GM12878 (cell line): ENCODE measurements around the gene UCN2. TPM values are rescaled to one million over a fixed set of nuclear protein-coding genes. Genes with fewer than 3 reads are reported as not detected.

Experiments used
- ATAC-seq: fragments of 200-7000 bp; cut with Tn5 transposase; 3 replicates; pipeline ENCODE4 v1.9.1; 2020; ENCODE audit warnings: mild to moderate bottlenecking, moderate library complexity
- BruUV-seq: library from RNA; stranded (reverse); fragments of 400-500 nt; replicated peaks from 2 replicates; lab custom pipeline; 2021; lab: Mats Ljungman, UMichigan
- CTCF ChIA-PET: fragments of 300-600 bp; sonication (Branson Sonifier 250); formaldehyde crosslinking; extraction: SDS; loops from one replicate; lab custom pipeline; 2021; ENCODE audit warnings: inconsistent platforms; lab: Yijun Ruan, JAX
- POLR2A ChIA-PET: fragments of 350-600 bp; formaldehyde crosslinking; extraction: SDS; loops from one replicate; lab custom pipeline; 2021; ENCODE audit warnings: inconsistent platforms; lab: Charles Lee
- RAD21 ChIA-PET: fragments of 300-600 bp; sonication (Branson Sonifier 250); formaldehyde crosslinking; loops from one replicate; lab custom pipeline; 2023; ENCODE audit warnings: antibody characterized with exemption; ENCODE audit not compliant: unreplicated experiment; lab: Charles Lee
- SMC1A ChIA-PET: fragments of 300-600 bp; sonication (Branson Sonifier 250); formaldehyde crosslinking; loops from one replicate; lab custom pipeline; 2023; ENCODE audit not compliant: unreplicated experiment, uncharacterized antibody; lab: Charles Lee
- DNase-seq: peaks from one replicate; pipeline ENCODE4 v3.0.0-alpha.2; 2011; ENCODE audit warnings: low read depth, low spot score
- FAIRE-seq: peaks from 3 replicates; lab custom pipeline; 2011; peaks lifted over from hg19 to GRCh38; lab: Jason Lieb, UNC
- H2AFZ ChIP-seq: 2 replicates; pipeline ENCODE4 v1.6.0; 2011; ENCODE audit warnings: low read depth, low read length, control low read depth; ENCODE audit not compliant: control insufficient read depth
- H3K27ac ChIP-seq: 2 replicates; pipeline ENCODE4 v1.5.1; 2011; ENCODE audit warnings: control low read depth; ENCODE audit not compliant: control insufficient read depth, insufficient read depth
- H3K27me3 ChIP-seq, 2 experiments: replicated peaks in 1 of 2; 2 replicates each; pipeline versions ENCODE4 v1.6.0 to v1.6.1; 2011; ENCODE audit warnings: low read length in 1 of 2; ENCODE audit not compliant: control insufficient read depth in 2 of 2, insufficient read depth in 2 of 2
- H3K36me3 ChIP-seq, 2 experiments: 2 replicates each; pipeline ENCODE4 v1.5.1; 2011; ENCODE audit warnings: low read length in 1 of 2; ENCODE audit not compliant: control insufficient read depth in 2 of 2, insufficient read depth in 2 of 2
- H3K4me1 ChIP-seq: 2 replicates; pipeline ENCODE4 v1.6.1; 2011; ENCODE audit warnings: mild to moderate bottlenecking, low read length, moderate library complexity, mixed read lengths; ENCODE audit not compliant: control insufficient read depth, insufficient read depth
- H3K4me2 ChIP-seq: 2 replicates; pipeline ENCODE4 v1.6.0; 2011; ENCODE audit warnings: control low read depth; ENCODE audit not compliant: control insufficient read depth, insufficient read depth
- H3K4me3 ChIP-seq: fragments of 200-600 bp; sonication (generic); 2 replicates; pipeline ENCODE4 v1.5.1; 2016
- H3K79me2 ChIP-seq: 2 replicates; pipeline ENCODE4 v1.6.0; 2011; ENCODE audit warnings: low read length; ENCODE audit not compliant: control insufficient read depth, insufficient read depth
- H3K9ac ChIP-seq: 2 replicates; pipeline ENCODE4 v1.8.0; 2011; ENCODE audit warnings: low read length, control low read depth, mixed read lengths; ENCODE audit not compliant: control insufficient read depth, insufficient read depth
- H3K9me3 ChIP-seq: replicated peaks from 3 replicates; pipeline ENCODE4 v1.5.1; 2011; ENCODE audit warnings: mild to moderate bottlenecking, low read length; ENCODE audit not compliant: control insufficient read depth, insufficient read depth
- H4K20me1 ChIP-seq: 2 replicates; pipeline ENCODE4 v1.6.0; 2011; ENCODE audit not compliant: control insufficient read depth, insufficient read depth
- ASH2L ChIP-seq: fragments of 300-600, 200-600 bp; sonication (generic); IDR thresholded peaks from 2 replicates; pipeline ENCODE4 v1.6.1; 2017; ENCODE audit warnings: low read depth, mild to moderate bottlenecking, borderline replicate concordance
- CREB1 ChIP-seq: IDR thresholded peaks from 2 replicates; pipeline ENCODE4 v1.6.1; 2012; ENCODE audit warnings: low read depth, mild to moderate bottlenecking, inconsistent platforms
- DPF2 ChIP-seq: fragments of 450-650 bp; IDR thresholded peaks from 2 replicates; pipeline ENCODE4 v1.6.1; 2017; ENCODE audit warnings: mild to moderate bottlenecking
- HDGF ChIP-seq: fragments of 450-650 bp; IDR thresholded peaks from 2 replicates; pipeline ENCODE4 v1.6.1; 2016; ENCODE audit warnings: antibody characterized with exemption
- HSF1 ChIP-seq: fragments of 150-350 bp; IDR thresholded peaks from 2 replicates; pipeline ENCODE4 v1.6.1; 2014; ENCODE audit warnings: mild to moderate bottlenecking, low read depth, low read length
- KDM1A ChIP-seq: fragments of 200-600 bp; sonication (generic); IDR thresholded peaks from 2 replicates; pipeline ENCODE4 v1.6.1; 2016; ENCODE audit warnings: borderline replicate concordance
- KLF5 ChIP-seq: fragments of 450-650 bp; IDR thresholded peaks from 2 replicates; pipeline ENCODE4 v1.6.1; 2014; ENCODE audit warnings: mild to moderate bottlenecking; ENCODE audit not compliant: partially characterized antibody
- NFYA ChIP-seq: IDR thresholded peaks from 2 replicates; pipeline ENCODE4 v1.6.1; 2011; ENCODE audit warnings: low read depth, mild to moderate bottlenecking, low read length, improper control_type of control experiment, borderline replicate concordance
- NKRF ChIP-seq: fragments of 450-650 bp; conservative IDR thresholded peaks from 2 replicates; pipeline ENCODE4 v1.6.1; 2017; ENCODE audit warnings: mild to moderate bottlenecking, moderate library complexity
- NR2C1 ChIP-seq: fragments of 450-650 bp; IDR thresholded peaks from 2 replicates; pipeline ENCODE4 v1.6.1; 2017; ENCODE audit warnings: antibody characterized with exemption, mild to moderate bottlenecking, moderate library complexity
- NRF1 ChIP-seq: conservative IDR thresholded peaks from 2 replicates; pipeline ENCODE4 v1.6.1; 2011; ENCODE audit warnings: mild to moderate bottlenecking, low read depth, low read length, improper control_type of control experiment
- SMARCA5 ChIP-seq: fragments of 450-650 bp; IDR thresholded peaks from 2 replicates; pipeline ENCODE4 v1.6.1; 2017; ENCODE audit warnings: mild to moderate bottlenecking
- SREBF2 ChIP-seq: IDR thresholded peaks from 2 replicates; pipeline ENCODE4 v1.6.1; 2012; ENCODE audit warnings: mild to moderate bottlenecking, low read length
- STAT1 ChIP-seq: fragments of 450-650 bp; conservative IDR thresholded peaks from 2 replicates; pipeline ENCODE4 v1.6.1; 2014; ENCODE audit warnings: antibody characterized with exemption, mild to moderate bottlenecking
- STAT3 ChIP-seq: IDR thresholded peaks from 2 replicates; pipeline ENCODE4 v1.6.1; 2011; ENCODE audit warnings: low read depth, low read length, improper control_type of control experiment
- TCF7 ChIP-seq: IDR thresholded peaks from 2 replicates; pipeline ENCODE4 v1.6.1; 2014; ENCODE audit warnings: antibody characterized with exemption, borderline replicate concordance
- WGBS: methylation state at CpG from one replicate; pipeline ENCODE4 v1.1.6; 2016; ENCODE audit warnings: low lambda C conversion rate; ENCODE audit not compliant: insufficient replicate concordance, insufficient coverage; ENCODE audit errors: missing lambda C conversion rate; 5-methylcytosine and 5-hydroxymethylcytosine counted together
- in situ Hi-C: fragments of 300-500 bp; cut with MboI; formaldehyde crosslinking; loops from 9 replicates; pipeline ENCODE4 v1.14.3; 2018; ENCODE audit warnings: mixed read lengths
- intact Hi-C: fragments of 100-400 bp; cut with micrococcal nuclease; formaldehyde crosslinking; loops from one replicate; pipeline ENCODE4 v1.14.2; 2022; ENCODE audit not compliant: unreplicated experiment
- polyA plus RNA-seq, 11 experiments: library from polyadenylated mRNA; depleted of rRNA in 4 of 11; unstranded in 6 of 11; stranded (reverse) in 5 of 11; fragments of >200 nt; fragmentation: Nextera tagmentation in 4 of 11; fragmentation: Illumina TruSeq in 1 of 11; extraction: Ambion mirVana in 4 of 11; extraction: Trizol in 1 of 11; gene quantifications; 1 replicate in 1 of 11; 2 replicates in 10 of 11; pipeline versions ENCODE4 v1.2.1 to v1.2.3, GENCODE V29; 2011 to 2016; ENCODE audit warnings: inconsistent platforms in 2 of 11, missing spikeins in 2 of 11, low read depth in 1 of 11
- total RNA-seq, 4 experiments: library from RNA; depleted of rRNA in 3 of 4; stranded (reverse); fragments of >200 nt in 3 of 4; fragmentation: Illumina TruSeq in 1 of 4; extraction: Trizol in 1 of 4; gene quantifications; 2 replicates each; pipeline versions ENCODE4 v1.2.1 to v1.2.3, GENCODE V29; 2013 to 2021
- TF ChIP-seq, protein P1 (sequence below): IDR thresholded peaks from 2 replicates; pipeline ENCODE4 v1.6.1; 2011; ENCODE audit warnings: low read depth, mild to moderate bottlenecking, low read length, moderate library complexity, borderline replicate concordance; ENCODE audit errors: extremely low read depth

UCN2 gene
- total and polyA plus RNA-seq, 10 of the 15 experiments (the other 5 are each of a cell fraction or from before 2014, with no cell fraction given): 0.05 TPM; not detected in 9

DNA sequence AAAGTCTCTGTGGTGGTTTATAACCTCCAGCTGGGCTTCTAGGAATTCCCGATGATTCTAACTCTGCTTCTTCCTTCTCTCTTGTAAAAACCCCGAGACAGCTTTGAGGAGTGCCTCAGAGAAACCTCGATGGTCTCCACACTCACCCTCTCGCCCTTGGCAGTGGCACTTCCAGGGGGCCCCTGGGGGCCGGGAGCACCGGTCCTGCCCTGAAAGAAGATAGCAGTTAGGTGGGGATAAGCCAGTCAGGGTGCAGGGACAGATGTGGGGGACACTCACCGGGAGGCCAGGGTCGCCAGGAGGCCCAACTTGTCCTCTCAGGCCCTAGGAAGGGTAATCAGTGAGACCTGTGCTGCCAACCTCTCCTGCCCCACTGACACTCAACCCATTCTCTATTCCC lies 21.8 kb upstream of the UCN2 start:
- in situ Hi-C loops (no loop called here), intact Hi-C loops (no loop called here)
- BruUV-seq: no TSS peak
- no peak overlapping the region for H3K4me2 ChIP-seq
- DNase-seq: no peak
- H3K36me3 ChIP-seq: no peaks in the 10 kb centered on the region
- no peak overlapping the region for H3K9ac ChIP-seq
- TF ChIP-seq SMARCA5 (no peak), DPF2 (no peak), NR2C1 (no peak), HDGF (no peak), TCF7 (no peak)
- ChIA-PET RAD21 (no interaction called here), SMC1A (no interaction called here), POLR2A (no interaction called here), CTCF (no interaction called here)
- H3K4me1 ChIP-seq: no peaks in the 10 kb centered on the region
- no peaks in the 10 kb centered on the region for H3K9me3 ChIP-seq
- no peaks in the 10 kb centered on the region for H3K27me3 ChIP-seq
- H4K20me1 ChIP-seq: no peaks in the 10 kb centered on the region
- no peak overlapping the region for H2AFZ ChIP-seq
- no peak for FAIRE-seq
- 29% methylated on average over 8 of the region's 8 CpGs for WGBS
- no peak overlapping the region for H3K4me3 ChIP-seq
- no peak for ATAC-seq
- no peaks in the 10 kb centered on the region for H3K79me2 ChIP-seq
- H3K27ac ChIP-seq: no peak overlapping the region

DNA sequence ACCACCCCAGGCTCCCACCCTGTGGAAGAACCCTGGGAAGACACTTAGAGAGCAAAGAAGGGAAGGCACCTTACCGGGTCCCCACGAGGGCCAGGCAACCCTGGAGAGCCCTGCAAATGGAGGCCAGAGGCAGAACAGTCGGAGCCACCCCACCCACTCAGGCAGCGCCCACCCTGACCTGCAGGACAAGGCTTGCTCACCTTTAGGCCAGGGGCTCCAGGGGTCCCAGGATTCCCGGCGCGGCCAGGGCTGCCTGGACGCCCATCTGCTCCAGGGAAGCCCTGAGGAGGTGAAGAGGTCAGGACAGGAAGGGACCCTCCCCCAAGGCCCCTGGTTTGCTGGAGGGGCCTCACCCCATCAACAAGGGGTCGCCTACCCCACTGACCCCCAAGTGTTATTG lies 21.3 kb upstream of the UCN2 start:
- ChIA-PET RAD21 (no interaction called here), SMC1A (no interaction called here), CTCF (no interaction called here), POLR2A (no interaction called here)
- H3K4me2 ChIP-seq: no peak overlapping the region
- H3K9ac ChIP-seq: no peak overlapping the region
- no peak overlapping the region for H2AFZ ChIP-seq
- in situ Hi-C loops (no loop called here), intact Hi-C loops (no loop called here)
- FAIRE-seq: no peak
- no peaks in the 10 kb centered on the region; a peak in 1 of 4 replicates for H3K27me3 ChIP-seq
- no peaks in the 10 kb centered on the region for H3K9me3 ChIP-seq
- no peaks in the 10 kb centered on the region for H4K20me1 ChIP-seq
- no peaks in the 10 kb centered on the region for H3K4me1 ChIP-seq
- no peak overlapping the region for H3K27ac ChIP-seq
- ATAC-seq: no peak
- no peaks in the 10 kb centered on the region for H3K36me3 ChIP-seq
- no peaks in the 10 kb centered on the region for H3K79me2 ChIP-seq
- no peak for DNase-seq
- no peak overlapping the region for H3K4me3 ChIP-seq
- WGBS: 52% methylated on average over 9 of the region's 9 CpGs
- no TSS peak for BruUV-seq
- TF ChIP-seq KDM1A (no peak), KLF5 (no peak), STAT1 (no peak), CREB1 (no peak), STAT3 (no peak), SREBF2 (no peak), NRF1 (no peak), HSF1 (no peak), ASH2L (no peak), TCF7 (no peak), NKRF (no peak), NFYA (no peak)
- TF ChIP-seq, protein P1, sequence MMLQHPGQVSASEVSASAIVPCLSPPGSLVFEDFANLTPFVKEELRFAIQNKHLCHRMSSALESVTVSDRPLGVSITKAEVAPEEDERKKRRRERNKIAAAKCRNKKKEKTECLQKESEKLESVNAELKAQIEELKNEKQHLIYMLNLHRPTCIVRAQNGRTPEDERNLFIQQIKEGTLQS: no peak
